Hepatocyte (in vitro differentiated cells): Measurements from ENCODE around the gene EXD3.

Experiments
- EZH2 ChIP-seq: fragments of 200-600 bp; sonication (generic); IDR thresholded peaks from 2 replicates; pipeline ENCODE4 v1.6.1; 2016; ENCODE audit warnings: antibody characterized with exemption, mild to moderate bottlenecking, borderline replicate concordance
- TF ChIP-seq, protein P1 (sequence below): fragments of 200-600 bp; sonication (generic); IDR thresholded peaks from 2 replicates; pipeline ENCODE4 v1.5.1; 2016; ENCODE audit warnings: antibody characterized with exemption, mild to moderate bottlenecking; ENCODE audit not compliant: poor library complexity

DNA sequence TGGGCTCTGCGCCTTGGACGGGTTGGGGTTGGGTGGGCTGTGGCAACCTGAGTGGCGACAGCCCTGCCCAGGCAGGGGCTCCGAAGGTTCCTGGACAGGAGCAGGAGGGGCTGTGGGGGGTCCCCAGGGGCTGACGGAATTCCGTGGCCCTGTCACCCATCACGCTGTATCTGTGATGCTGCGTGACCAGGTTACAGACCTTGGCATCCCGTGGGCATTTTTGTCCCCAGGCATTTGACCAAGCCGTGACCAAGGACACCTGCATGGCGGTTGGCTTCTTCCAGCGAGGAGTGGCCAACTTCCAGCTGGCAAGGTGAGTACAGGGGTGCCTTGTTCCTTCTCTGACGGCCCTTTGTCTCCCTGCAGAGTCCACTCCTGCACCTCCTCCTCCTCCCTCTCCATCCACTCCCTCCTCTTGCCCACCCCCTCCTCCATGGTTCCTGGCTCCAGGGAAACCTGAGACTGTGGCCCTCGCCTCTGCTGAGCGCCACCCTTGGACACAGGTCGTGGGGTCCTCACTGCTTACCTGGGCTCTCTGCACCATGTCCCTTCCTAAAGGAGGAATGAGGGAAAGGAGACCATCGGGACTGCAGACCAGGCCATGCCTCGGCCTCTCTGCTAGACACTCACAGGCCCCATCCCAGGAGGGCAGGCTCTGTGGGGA lies 3.2 kb upstream of the EXD3 start:
- no peak for TF ChIP-seq EZH2
- TF ChIP-seq, protein P1, sequence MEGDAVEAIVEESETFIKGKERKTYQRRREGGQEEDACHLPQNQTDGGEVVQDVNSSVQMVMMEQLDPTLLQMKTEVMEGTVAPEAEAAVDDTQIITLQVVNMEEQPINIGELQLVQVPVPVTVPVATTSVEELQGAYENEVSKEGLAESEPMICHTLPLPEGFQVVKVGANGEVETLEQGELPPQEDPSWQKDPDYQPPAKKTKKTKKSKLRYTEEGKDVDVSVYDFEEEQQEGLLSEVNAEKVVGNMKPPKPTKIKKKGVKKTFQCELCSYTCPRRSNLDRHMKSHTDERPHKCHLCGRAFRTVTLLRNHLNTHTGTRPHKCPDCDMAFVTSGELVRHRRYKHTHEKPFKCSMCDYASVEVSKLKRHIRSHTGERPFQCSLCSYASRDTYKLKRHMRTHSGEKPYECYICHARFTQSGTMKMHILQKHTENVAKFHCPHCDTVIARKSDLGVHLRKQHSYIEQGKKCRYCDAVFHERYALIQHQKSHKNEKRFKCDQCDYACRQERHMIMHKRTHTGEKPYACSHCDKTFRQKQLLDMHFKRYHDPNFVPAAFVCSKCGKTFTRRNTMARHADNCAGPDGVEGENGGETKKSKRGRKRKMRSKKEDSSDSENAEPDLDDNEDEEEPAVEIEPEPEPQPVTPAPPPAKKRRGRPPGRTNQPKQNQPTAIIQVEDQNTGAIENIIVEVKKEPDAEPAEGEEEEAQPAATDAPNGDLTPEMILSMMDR, result no peak
